Measurements from ENCODE around the gene PHRF1.

The PHRF1 gene

GRCh38 chr11:660681-661444, 84.6 kb downstream of the PHRF1 start:
- DNase-seq: no peak

Measured in NCI-H187 treated with DMSO at 0.1 percent for 48 hours (cell line).